Measurements from ENCODE around the gene CD3D.
"Not testable (repeated sequence)": the region's sequence is repeated elsewhere in the genome, so short reads cannot be mapped to it uniquely, and the experiment has no call there.

CD3D gene

DNA sequence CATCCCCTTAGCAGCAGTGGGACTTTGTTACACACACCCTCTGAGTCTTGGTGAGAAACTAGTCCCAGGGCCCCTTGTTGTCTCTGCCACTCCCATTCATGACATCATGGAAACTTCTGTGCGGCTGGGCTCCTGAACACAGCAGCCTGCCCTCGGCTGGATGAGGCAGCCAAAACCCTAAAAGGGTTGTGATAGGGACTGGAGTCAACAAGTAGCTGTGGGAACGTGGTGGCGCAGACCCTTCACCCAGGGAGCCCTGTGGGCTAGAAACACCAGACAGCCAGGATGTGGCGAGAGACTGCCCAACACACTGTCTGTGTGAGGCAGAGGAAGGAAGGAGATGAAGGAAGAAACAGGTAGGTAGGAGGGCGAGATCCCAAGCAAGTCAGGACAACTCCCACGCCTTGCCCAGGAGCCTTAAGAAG is 3.9 kb downstream of the CD3D start:
- DNase-seq, result peak; percentile 80

DNA sequence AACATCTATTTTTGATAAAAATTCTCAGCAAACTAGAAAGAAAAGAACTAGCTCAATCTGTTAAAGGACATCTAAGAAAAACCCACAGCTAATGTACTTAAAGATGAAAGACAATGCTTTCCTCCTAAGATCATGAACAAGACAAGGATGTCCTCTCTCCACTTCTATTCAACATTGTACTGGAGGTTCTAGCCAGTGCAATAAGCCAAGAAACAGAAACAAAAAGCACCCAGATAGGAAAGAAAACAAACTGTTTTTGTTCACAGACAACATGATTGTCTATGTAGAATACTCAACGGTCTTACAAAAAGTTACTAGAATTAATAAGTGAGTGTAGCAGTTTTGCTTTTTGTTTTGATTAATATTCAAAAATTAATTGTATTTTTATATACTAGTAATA is 7.8 kb downstream of the CD3D start:
- DNase-seq, result no peak

GRCh38 chr11:118328745-118329144 is 13.8 kb downstream of the CD3D start:
- DNase-seq, result no peak

GRCh38 chr11:118325283-118325682 is 17.2 kb downstream of the CD3D start:
- DNase-seq, result no peak

DNA sequence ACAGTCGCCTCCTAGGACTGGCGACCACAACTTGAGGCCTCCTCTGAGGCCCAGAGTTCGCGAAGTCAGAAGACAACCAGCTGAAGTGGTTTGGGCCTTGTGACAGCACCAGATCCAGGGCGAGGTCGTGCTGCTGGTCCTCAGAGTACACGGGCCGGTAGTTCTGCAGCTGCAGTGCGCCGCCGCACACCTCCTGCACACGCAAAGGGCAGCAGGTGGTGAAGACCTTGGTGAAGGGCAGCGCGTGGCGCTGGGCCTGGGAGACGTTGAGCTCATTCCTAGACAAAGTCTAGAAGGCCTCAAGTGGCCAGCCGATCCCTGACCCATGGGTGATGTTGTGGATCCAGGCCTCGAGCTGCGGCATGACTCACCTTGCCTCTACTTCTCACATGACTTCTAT is 19.8 kb downstream of the CD3D start:
- no peak for DNase-seq

DNA sequence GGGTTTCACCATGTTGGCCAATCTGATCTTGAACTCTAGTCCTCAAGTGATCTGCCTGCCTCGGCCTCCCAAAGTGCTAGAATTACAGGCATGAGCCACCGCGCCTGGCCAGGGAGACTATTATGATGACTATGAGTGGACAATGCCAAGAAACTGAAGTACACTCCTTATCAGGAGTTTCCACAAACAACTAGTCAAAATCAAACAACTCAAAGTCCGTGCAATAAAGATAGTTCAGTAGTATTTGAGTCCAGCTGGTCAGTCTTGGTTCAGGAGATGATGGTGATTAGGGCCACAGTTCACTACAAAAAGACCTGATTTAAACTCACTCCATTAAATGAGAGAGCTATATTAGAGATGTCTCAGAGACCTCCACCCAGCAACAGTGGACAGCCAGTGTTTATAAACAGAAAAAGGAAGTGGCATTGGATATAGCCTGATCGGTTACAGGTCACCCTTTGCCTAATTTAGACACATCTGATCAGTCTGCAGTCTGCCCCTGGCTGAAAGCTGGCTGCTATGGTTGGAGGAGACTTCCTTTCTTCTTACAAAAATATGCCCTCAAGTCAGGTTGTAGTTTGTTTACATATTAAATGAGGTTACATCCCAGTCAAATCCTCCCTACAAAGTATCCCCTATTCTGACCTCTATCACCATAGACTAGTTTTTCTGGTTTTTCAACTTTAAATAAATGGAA is 21.0 kb downstream of the CD3D start:
- no peak for DNase-seq

- no peak for DNase-seq
Observed at GRCh38 chr11:118320515-118320914, 22.0 kb downstream of the CD3D start.

DNA sequence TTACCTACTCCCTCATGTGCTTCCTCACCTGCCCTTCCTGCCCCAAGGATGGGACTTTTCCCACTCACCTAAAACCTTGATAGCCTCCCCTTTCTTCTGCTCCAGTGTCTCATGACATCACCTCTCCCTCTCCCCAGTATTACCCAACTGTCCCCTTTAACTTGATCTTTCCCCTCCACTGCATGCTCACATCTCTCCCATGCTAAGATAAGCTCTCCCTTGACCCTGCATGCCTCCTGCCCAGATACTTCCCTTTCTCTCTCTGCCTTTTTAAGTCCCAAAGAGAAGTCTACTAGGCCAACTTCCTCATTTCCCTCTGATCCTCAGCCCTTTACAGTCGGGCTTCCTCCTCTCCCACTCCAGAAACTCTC is 23.2 kb downstream of the CD3D start:
- no peak for DNase-seq

GRCh38 chr11:118318581-118319336 is 23.7 kb downstream of the CD3D start:
- no peak for DNase-seq

DNA sequence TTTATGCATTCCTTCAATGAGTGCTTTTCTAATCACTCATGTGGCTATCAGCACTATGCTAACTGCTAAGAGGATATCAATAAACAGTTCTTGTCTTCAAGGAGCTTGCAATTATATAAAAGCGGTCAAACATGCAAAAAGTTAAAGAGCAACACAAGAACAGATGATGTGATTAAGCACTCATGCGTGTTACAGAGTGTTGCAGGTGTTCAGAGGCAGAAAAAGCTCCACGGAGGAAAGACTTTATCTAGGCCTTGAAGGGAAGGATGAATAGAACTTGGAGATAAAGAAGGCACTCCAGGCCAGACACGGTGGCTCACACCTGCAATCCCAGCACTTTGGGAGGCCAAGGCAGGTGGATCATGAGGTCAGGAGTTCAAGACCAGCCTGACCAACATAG is 24.4 kb downstream of the CD3D start:
- no peak for DNase-seq

DNA sequence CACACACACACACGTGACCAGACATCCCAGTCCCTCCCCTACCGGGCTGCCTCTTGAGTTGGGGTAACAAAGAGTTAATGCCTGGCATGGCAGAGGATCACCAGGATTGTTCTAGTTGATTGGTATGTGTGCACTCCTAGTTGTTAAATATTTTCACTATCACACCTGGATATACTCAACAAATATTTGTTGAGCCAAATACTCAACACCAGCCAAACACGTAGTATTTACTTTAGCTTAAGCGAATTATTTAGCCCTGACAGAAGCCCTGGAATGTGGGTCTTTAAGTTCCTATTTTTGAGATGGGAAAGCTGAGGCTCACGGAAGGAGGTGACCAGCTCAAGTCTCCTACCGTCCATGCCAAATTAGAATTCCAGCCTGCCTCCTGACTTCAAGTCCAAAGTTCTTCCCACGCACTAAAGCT is 27.5 kb downstream of the CD3D start:
- no peak for DNase-seq

- no peak for DNase-seq
Observed at GRCh38 chr11:118313242-118313641, 29.3 kb downstream of the CD3D start.

GRCh38 chr11:118312328-118312727 is 30.2 kb downstream of the CD3D start:
- DNase-seq, result no peak

- DNase-seq, result no peak
Observed at GRCh38 chr11:118311518-118311917, 31.0 kb downstream of the CD3D start.

GRCh38 chr11:118310781-118311485 is 31.6 kb downstream of the CD3D start:
- no peak for DNase-seq

- no peak for DNase-seq
Observed at GRCh38 chr11:118310271-118310670, 32.2 kb downstream of the CD3D start.

DNA sequence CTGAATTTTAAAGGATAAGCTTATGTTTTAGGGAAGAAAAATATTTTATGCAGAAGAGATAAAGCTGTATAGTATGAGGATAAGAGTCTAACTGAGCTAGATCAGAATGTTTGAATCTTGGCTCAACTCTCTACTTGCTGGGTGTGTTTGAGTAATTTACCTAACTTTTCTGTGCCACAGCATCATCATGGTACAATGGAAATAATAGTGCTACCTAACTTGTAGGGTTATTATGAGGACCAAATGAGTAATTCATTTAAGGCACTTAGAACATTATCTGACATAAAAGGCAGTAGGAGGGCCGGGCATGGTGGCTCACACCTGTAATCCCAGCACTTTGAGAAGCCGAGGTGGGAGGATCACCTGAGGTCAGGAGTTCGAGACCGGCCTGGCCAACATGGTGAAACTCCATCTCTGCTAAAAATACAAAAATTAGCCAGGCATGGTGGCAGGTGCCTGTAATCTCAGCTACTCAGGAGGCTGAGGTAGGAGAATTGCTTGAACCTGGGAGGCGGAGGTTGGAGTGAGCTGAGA is 33.4 kb downstream of the CD3D start:
- DNase-seq, result not testable (repeated sequence)

- DNase-seq, result no peak
Observed at GRCh38 chr11:118306556-118306955, 35.9 kb downstream of the CD3D start.

DNA sequence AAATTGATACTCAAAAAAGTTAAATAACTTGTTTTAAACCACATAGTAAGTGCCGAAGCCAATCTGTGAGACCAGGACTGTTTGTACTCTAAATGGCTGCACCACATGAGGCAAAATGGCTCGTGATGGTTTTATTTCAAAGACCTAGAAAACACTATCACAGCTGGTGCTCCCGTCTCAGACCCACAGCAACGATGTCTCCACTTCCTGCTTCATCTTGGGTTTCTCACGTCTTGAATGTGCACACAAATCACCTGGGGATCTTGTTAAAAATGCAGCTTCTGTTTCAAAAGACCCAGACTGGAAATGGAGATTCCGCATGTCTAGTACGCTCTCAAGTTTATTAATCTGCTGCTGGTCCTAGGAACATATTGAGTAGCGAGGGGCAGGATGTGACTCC is 36.8 kb downstream of the CD3D start:
- no peak for DNase-seq

- peak; percentile 46 for DNase-seq
Observed at GRCh38 chr11:118304568-118305248, 37.8 kb downstream of the CD3D start, which contains the start of gene CD3E. CD3E (plus strand) TSS chr11:118304730; CDS start chr11:118304953, 223 bp downstream.

- DNase-seq, result no peak
Observed at GRCh38 chr11:118304227-118304567, 38.3 kb downstream of the CD3D start.

DNA sequence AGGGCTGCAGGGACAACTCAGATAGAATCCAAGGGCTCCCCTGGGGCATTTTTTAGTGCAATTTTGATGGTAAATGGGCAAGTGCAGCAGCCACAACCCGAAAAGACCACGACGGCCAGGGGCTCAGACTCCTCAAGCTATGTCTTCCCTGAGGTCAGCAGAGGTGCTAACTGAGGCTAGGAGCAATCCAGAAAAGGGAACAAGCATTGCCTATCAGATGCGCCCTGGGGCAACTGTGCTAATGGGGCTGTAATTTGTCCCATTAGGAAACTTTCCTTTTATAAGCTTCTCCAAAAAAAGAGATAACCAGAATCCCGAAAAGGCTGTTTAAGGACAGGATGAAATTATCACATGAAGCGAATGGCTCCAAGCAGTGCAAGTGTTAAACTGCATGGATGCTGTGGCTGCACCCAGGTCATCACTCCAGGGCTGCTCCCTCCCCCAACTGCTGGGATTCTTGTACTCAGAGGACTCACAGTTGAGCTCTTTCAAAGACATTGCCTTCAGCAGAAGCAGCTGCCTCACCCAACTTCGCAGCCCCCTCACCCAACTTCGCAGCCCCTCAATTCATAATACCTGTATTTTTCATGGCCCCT is 40.8 kb downstream of the CD3D start:
- DNase-seq, result no peak

Measured in T-helper 9 cell (primary cell).